CD14-positive monocyte (primary cell): ENCODE data around the gene RAB19. TPM values are rescaled to one million over a fixed set of nuclear protein-coding genes. Genes with fewer than 3 reads are reported as not detected.

Source experiments
- DNase-seq, 3 donors: peaks; one replicate each; pipeline ENCODE4 v3.0.0-alpha.2; 2011 to 2022
- H2AFZ ChIP-seq: 2 replicates; pipeline ENCODE4 v1.6.0; 2012; ENCODE audit warnings: mild to moderate bottlenecking, low read depth, low read length, inconsistent platforms; ENCODE audit not compliant: insufficient read depth, poor library complexity, severe bottlenecking
- H3K27ac ChIP-seq, 2 donors: 1 replicate in 1 of 2; 2 replicates in 1 of 2; pipeline ENCODE4 v1.5.1; 2012 to 2013; ENCODE audit warnings: low read length in 2 of 2, control low read depth in 1 of 2, inconsistent platforms in 1 of 2, low read depth in 1 of 2, mild to moderate bottlenecking in 1 of 2
- H3K27me3 ChIP-seq, 2 donors: one replicate each; pipeline versions ENCODE4 v1.6.0 to v1.6.1; 2011 to 2013; ENCODE audit warnings: low read length in 2 of 2; ENCODE audit not compliant: control insufficient read depth in 2 of 2, insufficient read depth in 2 of 2
- H3K36me3 ChIP-seq, 2 donors: replicated peaks in 1 of 2; 1 replicate in 1 of 2; 2 replicates in 1 of 2; pipeline versions ENCODE4 v1.5.1 to v1.6.1; 2012 to 2013; ENCODE audit warnings: low read length in 2 of 2, control low read depth in 1 of 2, inconsistent platforms in 1 of 2, mild to moderate bottlenecking in 1 of 2; ENCODE audit not compliant: insufficient read depth in 2 of 2, control insufficient read depth in 1 of 2
- H3K4me1 ChIP-seq, 2 donors: 1 replicate in 1 of 2; 2 replicates in 1 of 2; pipeline versions ENCODE4 v1.5.1 to v1.6.1; 2012 to 2013; ENCODE audit warnings: low read length in 2 of 2, control low read depth in 1 of 2, inconsistent platforms in 1 of 2, mild to moderate bottlenecking in 1 of 2, moderate library complexity in 1 of 2; ENCODE audit not compliant: insufficient read depth in 2 of 2, control insufficient read depth in 1 of 2
- H3K4me2 ChIP-seq: replicated peaks from 2 replicates; pipeline ENCODE3; 2012; ENCODE audit warnings: low read length, moderate library complexity, mild to moderate bottlenecking; ENCODE audit not compliant: poor library complexity, severe bottlenecking; ENCODE audit errors: extremely low read depth
- H3K4me3 ChIP-seq, 3 experiments: fragments of 200-600 bp in 1 of 3; sonication (generic) in 1 of 3; replicated peaks in 1 of 3; 1 replicate in 2 of 3; 2 replicates in 1 of 3; pipeline ENCODE4 v1.5.1; 2011 to 2013; ENCODE audit warnings: low read length in 3 of 3, mild to moderate bottlenecking in 3 of 3, control low read depth in 2 of 3, low read depth in 2 of 3, inconsistent platforms in 1 of 3, moderate library complexity in 1 of 3
- H3K79me2 ChIP-seq: 2 replicates; pipeline ENCODE4 v1.6.0; 2012; ENCODE audit warnings: mild to moderate bottlenecking, control low read depth, inconsistent platforms, low read length, moderate library complexity; ENCODE audit not compliant: insufficient read depth
- H3K9ac ChIP-seq: 2 replicates; pipeline ENCODE4 v1.6.0; 2017; ENCODE audit warnings: low read length, mild to moderate bottlenecking; ENCODE audit not compliant: insufficient read depth, poor library complexity, severe bottlenecking
- H3K9me3 ChIP-seq, 2 donors: replicated peaks in 1 of 2; 1 replicate in 1 of 2; 2 replicates in 1 of 2; pipeline versions ENCODE4 v1.5.1 to v1.6.1; 2012 to 2013; ENCODE audit warnings: low read length in 2 of 2, control low read depth in 1 of 2; ENCODE audit not compliant: control insufficient read depth in 1 of 2, insufficient read depth in 1 of 2
- H4K20me1 ChIP-seq: 2 replicates; pipeline ENCODE4 v1.6.0; 2012; ENCODE audit warnings: mild to moderate bottlenecking, low read length, control low read depth, moderate library complexity; ENCODE audit not compliant: insufficient read depth
- H3K27ac Mint-ChIP-seq, 7 donors: one replicate each; pipeline ENCODE4 v1.8.0; 2020; ENCODE audit warnings: mild to moderate bottlenecking in 7 of 7, mixed read lengths in 7 of 7, moderate library complexity in 6 of 7, inconsistent platforms in 2 of 7
- H3K27me3 Mint-ChIP-seq, 3 donors: one replicate each; pipeline ENCODE4 v1.8.0; 2021 to 2022; ENCODE audit warnings: low read depth in 3 of 3, mild to moderate bottlenecking in 3 of 3, mixed read lengths in 3 of 3, moderate library complexity in 3 of 3, inconsistent platforms in 1 of 3
- H3K36me3 Mint-ChIP-seq, 2 donors: one replicate each; pipeline ENCODE4 v1.8.0; 2020; ENCODE audit warnings: mixed read lengths in 2 of 2, inconsistent platforms in 1 of 2, mild to moderate bottlenecking in 1 of 2
- H3K4me1 Mint-ChIP-seq: one replicate; pipeline ENCODE4 v1.8.0; 2020; ENCODE audit warnings: mild to moderate bottlenecking, mixed read lengths
- H3K4me3 Mint-ChIP-seq, 2 donors: one replicate each; pipeline ENCODE4 v1.8.0; 2020; ENCODE audit warnings: mild to moderate bottlenecking in 2 of 2, mixed read lengths in 2 of 2, moderate library complexity in 1 of 2
- H3K9me3 Mint-ChIP-seq, 7 donors: one replicate each; pipeline ENCODE4 v1.8.0; 2020 to 2022; ENCODE audit warnings: mixed read lengths in 7 of 7, mild to moderate bottlenecking in 6 of 7, moderate library complexity in 6 of 7, inconsistent platforms in 2 of 7
- CTCF ChIP-seq: fragments of 200-600 bp; IDR thresholded peaks from one replicate; pipeline ENCODE4 v1.8.0; 2022; ENCODE audit warnings: antibody characterized with exemption, mild to moderate bottlenecking
- WGBS: methylation state at CpG from one replicate; pipeline ENCODE4 v1.1.5; 2013; ENCODE audit warnings: missing lambda C conversion rate; ENCODE audit not compliant: insufficient coverage; 5-methylcytosine and 5-hydroxymethylcytosine counted together
- intact Hi-C, 2 donors: fragments of 100-400 bp; cut with micrococcal nuclease; formaldehyde crosslinking; loops; one replicate each; pipeline versions ENCODE4 v1.15.0 to v1.15.1; 2023
- polyA minus RNA-seq: library from RNA; depleted of rRNA, polyadenylated mRNA; stranded (reverse); fragments of >200 nt; gene quantifications from 2 replicates; pipeline ENCODE4 v1.2.3, GENCODE V29; 2012
- polyA plus RNA-seq, 3 donors: library from polyadenylated mRNA; depleted of rRNA in 1 of 3; unstranded in 2 of 3; stranded (reverse) in 1 of 3; fragments of 300-500 nt in 2 of 3; fragments of >200 nt in 1 of 3; fragmentation: Illumina TruSeq in 2 of 3; gene quantifications; 1 replicate in 2 of 3; 2 replicates in 1 of 3; pipeline ENCODE4 v1.2.3, GENCODE V29; 2012 to 2021
- total RNA-seq, 12 experiments: library from RNA in 1 of 12; stranded (reverse) in 1 of 12; fragments of 120-200 nt in 1 of 12; gene quantifications; one replicate each; pipeline ENCODE4 v1.2.4 and lab custom pipeline; 2013 to 2026; ENCODE audit warnings: mixed read lengths in 6 of 12, inconsistent platforms in 1 of 12

RAB19 gene
- total RNA-seq (2013) = not detected
- polyA plus RNA-seq = not detected
- polyA minus RNA-seq = not detected in 2 replicates
- 0 to 0.32 (median 0.08) reads per million in 11 experiments for total RNA-seq (lab: John Stamatoyannopoulos, UW)

- Mint-ChIP-seq H3K36me3 (peaks cover 0 to 3% of the 10 kb centered on the region in 2 donors), H3K27me3 (peaks cover 28 to 42% (median 38%) of the 10 kb centered on the region in 3 donors), H3K27ac (peak within 1 kb of the TSS in 2 of 7 donors; percentile 44 to 76), H3K9me3 (peaks cover 0 to 7% (median 0%) of the 10 kb centered on the region in 7 donors), H3K4me1 (peaks cover 27% of the 10 kb centered on the region), H3K4me3 (peak within 1 kb of the TSS; percentile 83 to 93)
- Histone ChIP-seq H3K27ac (no peak within 1 kb of the TSS), H3K79me2 (no peaks in the 10 kb centered on the region), H4K20me1 (no peaks in the 10 kb centered on the region), H3K4me1 (peaks cover 24 to 25% of the 10 kb centered on the region in 2 donors), H3K9me3 (peaks cover 0 to 3% of the 10 kb centered on the region in 2 donors), H2AFZ (peak within 1 kb of the TSS; percentile 82), H3K36me3 (no peaks in the 10 kb centered on the region), H3K4me2 (peak within 1 kb of the TSS; percentile 78), H3K4me3 (peak within 1 kb of the TSS; percentile 14 to 77 (median 43)), H3K27me3 (peaks cover 7 to 14% of the 10 kb centered on the region in 2 donors), H3K9ac (peak within 1 kb of the TSS; percentile 51)
- 21% methylated on average over 14 of the region's 22 CpGs for WGBS
- intact Hi-C loops = no loop called here
- no peak for TF ChIP-seq CTCF
- DNase-seq = peak in 1 of 3 donors; percentile 6
Measured at GRCh38 chr7:140403878-140404564, at the start of gene RAB19. RAB19 (plus strand) TSS chr7:140404058; CDS start chr7:140407647, 3,589 bp downstream.

GRCh38 chr7:140358024-140358411, 45.8 kb upstream of the RAB19 start:
- Histone ChIP-seq H3K4me3 (peak overlapping the region in 1 of 3 experiments; percentile 68), H4K20me1 (no peaks in the 10 kb centered on the region), H3K79me2 (no peaks in the 10 kb centered on the region), H3K27me3 (no peaks in the 10 kb centered on the region), H2AFZ (peak overlapping the region; percentile 65), H3K9me3 (no peaks in the 10 kb centered on the region), H3K36me3 (peaks cover 9 to 30% of the 10 kb centered on the region in 2 donors), H3K9ac (no peak overlapping the region), H3K4me2 (peak overlapping the region; percentile 78), H3K27ac (no peak overlapping the region), H3K4me1 (peaks cover 16 to 19% of the 10 kb centered on the region in 2 donors)
- intact Hi-C loops = no loop called here
- Mint-ChIP-seq H3K27ac (peak overlapping the region in 1 of 7 donors; percentile 55), H3K27me3 (peaks cover 3 to 14% (median 4%) of the 10 kb centered on the region in 3 donors), H3K4me1 (peaks cover 20% of the 10 kb centered on the region), H3K4me3 (no peak overlapping the region), H3K9me3 (peaks cover 0 to 3% (median 0%) of the 10 kb centered on the region in 7 donors), H3K36me3 (peaks cover 40 to 71% of the 10 kb centered on the region in 2 donors)
- no CpG with 5 or more reads among the region's 3 CpGs for WGBS
- no peak for TF ChIP-seq CTCF
- no peak for DNase-seq
